ENCODE measurements around the gene LPAR3.

The LPAR3 gene

GRCh38 chr1:84795213-84795612 lies 97.8 kb downstream of the LPAR3 start:
- no peak for DNase-seq
- in situ Hi-C loops (cut with MboI; ENCODE audit: low pct_unique_long_range_greater_than_20kb, low sequenced_read_pairs) = loop anchor here (25.0 kb wide), 1 partner anchor 142 kb away; no protein-coding TSS in a partner anchor

GRCh38 chr1:84792421-84792820 lies 100.6 kb downstream of the LPAR3 start:
- in situ Hi-C loops (cut with MboI; ENCODE audit: low pct_unique_long_range_greater_than_20kb, low sequenced_read_pairs) = loop anchor here (25.0 kb wide), 1 partner anchor 145 kb away; no protein-coding TSS in a partner anchor
- no peak for DNase-seq

GRCh38 chr1:84789014-84789413 lies 104.0 kb downstream of the LPAR3 start:
- DNase-seq = no peak
- in situ Hi-C loops (cut with MboI; ENCODE audit: low pct_unique_long_range_greater_than_20kb, low sequenced_read_pairs) = loop anchor here (25.0 kb wide), 1 partner anchor 148 kb away; no protein-coding TSS in a partner anchor

DNA sequence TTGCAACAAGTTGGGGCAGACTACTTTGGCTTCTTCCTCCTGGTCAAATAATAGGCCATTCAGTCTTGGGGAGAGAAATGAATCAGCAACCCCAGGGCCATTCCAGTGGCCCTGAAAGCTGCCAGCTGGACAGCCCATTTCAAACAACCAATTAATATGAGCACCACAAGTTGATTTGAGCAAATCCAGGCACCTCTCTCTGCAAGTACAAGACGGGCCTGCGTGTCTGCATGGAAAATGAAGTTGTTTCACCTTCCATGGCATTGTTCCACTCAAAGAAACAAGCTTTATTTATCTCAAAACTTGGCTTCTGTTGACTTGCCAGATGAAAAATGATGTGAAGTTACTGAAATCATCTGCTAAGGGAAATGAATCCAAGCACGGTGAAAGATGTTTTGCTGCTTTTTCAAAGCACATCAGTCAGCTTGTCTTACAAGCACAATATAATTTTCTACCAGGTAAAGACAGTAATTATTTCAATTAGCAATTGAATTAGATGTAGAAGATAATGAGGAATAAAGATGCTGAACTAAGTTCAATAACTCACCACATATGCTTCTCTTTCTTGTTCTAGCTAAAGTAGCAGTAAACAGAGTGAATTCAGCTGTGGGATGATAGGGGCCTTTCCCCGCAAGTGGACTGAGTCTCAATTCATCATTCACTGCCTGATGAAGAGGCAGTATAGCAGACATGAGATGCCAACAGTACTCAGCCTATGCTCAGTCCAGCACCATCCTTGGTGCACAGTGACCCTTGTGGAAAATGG lies 107.6 kb downstream of the LPAR3 start:
- in situ Hi-C loops (cut with MboI; ENCODE audit: low pct_unique_long_range_greater_than_20kb, low sequenced_read_pairs) = loop anchor here (25.0 kb wide), 1 partner anchor 152 kb away; no protein-coding TSS in a partner anchor
- no peak for DNase-seq

DNA sequence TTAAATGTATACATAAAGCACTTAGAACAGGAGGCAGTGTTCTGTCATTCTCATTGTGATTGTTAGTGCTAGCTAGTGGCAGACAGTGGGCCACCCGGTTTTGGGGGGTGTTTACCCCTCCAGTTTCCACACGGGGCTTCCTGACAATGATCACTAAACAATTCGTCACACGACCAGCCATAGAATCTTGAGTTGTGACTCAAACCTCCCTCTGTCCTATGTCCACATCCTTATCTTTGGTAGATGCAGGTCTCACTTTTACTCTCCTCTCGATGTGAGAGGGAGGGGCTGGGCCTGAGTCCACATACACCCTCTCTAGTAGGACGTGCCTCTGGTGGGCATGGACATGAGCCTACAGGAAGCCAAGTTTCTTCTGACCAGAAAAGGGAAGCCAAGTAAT lies 110.1 kb downstream of the LPAR3 start:
- no peak for DNase-seq
- in situ Hi-C loops (cut with MboI; ENCODE audit: low pct_unique_long_range_greater_than_20kb, low sequenced_read_pairs) = loop anchor here (25.0 kb wide), 1 partner anchor 154 kb away; no protein-coding TSS in a partner anchor

DNA sequence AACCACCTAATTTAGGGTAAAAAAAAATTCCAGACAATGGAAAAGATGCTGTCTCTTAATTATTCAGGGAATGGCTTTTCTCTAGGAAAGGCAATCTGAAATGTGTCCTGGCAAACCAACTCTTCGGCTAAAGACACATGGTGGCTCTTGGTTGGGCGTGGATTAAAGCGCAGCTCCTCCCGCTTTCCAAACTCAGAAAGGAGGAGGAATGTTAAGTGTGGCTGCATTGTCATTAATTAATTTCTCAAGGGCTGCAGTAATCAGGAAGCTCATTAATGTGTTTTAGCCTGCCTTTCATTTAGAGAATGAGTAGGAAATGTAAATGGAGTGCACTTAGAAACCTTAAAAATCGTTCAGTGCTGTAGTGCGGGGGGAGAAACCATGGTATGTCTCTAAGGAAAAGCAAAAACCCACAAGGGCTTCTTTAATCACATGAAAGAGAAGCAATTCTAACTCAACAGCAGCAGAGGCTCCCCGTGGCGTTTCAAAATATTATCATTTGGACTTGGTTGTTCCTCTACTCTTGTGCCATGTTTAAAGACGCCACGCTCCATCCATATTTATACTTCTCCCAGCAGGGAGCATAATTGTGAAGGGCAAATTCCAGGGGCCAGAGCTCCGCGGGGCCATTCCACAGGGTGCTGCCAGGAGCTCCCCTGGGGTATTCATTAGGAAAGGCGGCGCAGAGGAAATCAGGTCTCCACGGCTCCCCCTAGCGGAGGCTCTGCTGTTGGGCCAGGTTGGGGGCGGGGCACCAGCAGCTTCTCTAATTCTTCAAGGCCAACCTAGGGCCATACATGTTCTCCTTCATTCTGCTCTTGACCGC lies 110.8 kb downstream of the LPAR3 start:
- peak; percentile 88 for DNase-seq
- in situ Hi-C loops (cut with MboI; ENCODE audit: low pct_unique_long_range_greater_than_20kb, low sequenced_read_pairs) = loop anchor here (25.0 kb wide), 1 partner anchor 155 kb away; no protein-coding TSS in a partner anchor

DNA sequence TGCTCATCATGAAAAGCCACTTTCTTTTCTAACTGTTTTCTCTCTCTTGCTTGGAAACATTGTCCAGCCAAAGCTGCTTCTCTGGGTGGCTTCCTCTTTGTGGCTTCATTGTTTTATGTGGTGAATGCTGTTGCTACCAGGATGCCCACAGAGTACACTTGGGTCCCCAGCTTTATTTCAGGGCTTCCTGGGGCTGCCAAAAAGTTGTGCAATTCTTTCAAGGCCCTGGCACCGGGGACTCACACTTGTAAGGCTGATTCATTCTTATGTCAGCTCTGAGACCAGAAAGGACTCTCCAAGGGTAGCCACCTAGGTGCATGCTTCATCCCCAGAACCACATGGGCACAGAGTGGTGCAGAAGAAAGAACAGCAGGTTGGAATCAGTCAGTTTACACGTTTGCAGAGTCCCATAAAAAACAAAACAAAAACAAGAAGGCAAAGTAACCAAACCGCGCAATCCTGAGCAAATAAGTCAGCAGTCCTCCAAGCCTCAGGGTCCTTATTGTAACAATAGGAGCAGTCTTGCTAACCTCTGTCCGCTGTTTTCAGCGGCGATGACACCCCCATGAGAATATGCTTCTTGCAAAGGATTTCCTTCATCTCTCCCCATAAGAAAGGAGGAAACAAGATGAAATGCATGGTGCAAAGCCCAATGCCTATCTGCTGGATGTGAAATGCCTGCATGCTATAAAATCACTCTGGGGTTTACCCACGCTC lies 112.8 kb downstream of the LPAR3 start:
- in situ Hi-C loops (cut with MboI; ENCODE audit: low pct_unique_long_range_greater_than_20kb, low sequenced_read_pairs) = loop anchor here (25.0 kb wide), 1 partner anchor 157 kb away; no protein-coding TSS in a partner anchor
- peak; percentile 82 for DNase-seq

DNA sequence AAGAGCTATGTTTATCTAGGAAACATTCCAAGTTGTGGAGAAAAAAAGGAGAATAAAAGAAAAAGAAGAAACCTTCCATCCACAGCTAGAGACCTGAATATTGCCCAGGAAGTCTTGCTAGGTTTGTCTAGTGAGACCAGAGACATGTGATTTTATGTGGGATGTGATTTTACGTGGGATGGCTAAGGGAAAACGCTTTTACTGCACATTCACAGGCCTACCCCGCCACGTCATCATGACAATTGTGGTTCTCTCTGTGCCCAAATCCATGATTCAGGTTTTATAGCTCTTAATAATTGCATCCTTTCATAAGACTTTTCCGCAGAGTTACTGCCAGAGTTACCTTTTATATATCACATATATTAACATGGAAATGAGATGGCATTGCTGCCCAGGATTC lies 116.4 kb downstream of the LPAR3 start:
- in situ Hi-C loops (cut with MboI; ENCODE audit: low pct_unique_long_range_greater_than_20kb, low sequenced_read_pairs) = loop anchor here (25.0 kb wide), 1 partner anchor 161 kb away; no protein-coding TSS in a partner anchor
- DNase-seq = no peak

DNA sequence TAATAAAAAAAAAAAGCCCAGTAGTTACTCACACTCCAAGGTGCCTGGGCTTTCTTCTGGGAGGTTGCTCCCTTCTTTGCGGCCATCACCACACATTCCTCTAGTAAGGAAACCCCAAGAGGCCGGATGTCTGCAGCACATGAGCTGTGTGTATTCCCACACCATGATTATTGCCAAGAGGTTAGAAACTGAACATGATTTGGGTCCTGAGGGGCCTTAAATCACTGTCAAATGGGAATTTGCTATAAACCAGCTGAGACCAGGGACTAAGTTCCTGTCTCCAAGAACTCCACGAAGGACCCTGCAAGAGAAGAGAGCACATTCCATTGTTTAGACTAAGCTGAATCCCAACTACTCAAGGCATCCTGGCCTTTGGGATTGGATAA lies 117.5 kb downstream of the LPAR3 start:
- DNase-seq = no peak
- in situ Hi-C loops (cut with MboI; ENCODE audit: low pct_unique_long_range_greater_than_20kb, low sequenced_read_pairs) = loop anchor here (25.0 kb wide), 1 partner anchor 162 kb away; no protein-coding TSS in a partner anchor

- in situ Hi-C loops (cut with MboI; ENCODE audit: low pct_unique_long_range_greater_than_20kb, low sequenced_read_pairs) = loop anchor here (25.0 kb wide), 4 partner anchors 162 to 838 kb away; partner anchors contain the start of gene PRKACB
- no peak for DNase-seq
Measured at GRCh38 chr1:84774669-84775534, 118.1 kb downstream of the LPAR3 start.

DNA sequence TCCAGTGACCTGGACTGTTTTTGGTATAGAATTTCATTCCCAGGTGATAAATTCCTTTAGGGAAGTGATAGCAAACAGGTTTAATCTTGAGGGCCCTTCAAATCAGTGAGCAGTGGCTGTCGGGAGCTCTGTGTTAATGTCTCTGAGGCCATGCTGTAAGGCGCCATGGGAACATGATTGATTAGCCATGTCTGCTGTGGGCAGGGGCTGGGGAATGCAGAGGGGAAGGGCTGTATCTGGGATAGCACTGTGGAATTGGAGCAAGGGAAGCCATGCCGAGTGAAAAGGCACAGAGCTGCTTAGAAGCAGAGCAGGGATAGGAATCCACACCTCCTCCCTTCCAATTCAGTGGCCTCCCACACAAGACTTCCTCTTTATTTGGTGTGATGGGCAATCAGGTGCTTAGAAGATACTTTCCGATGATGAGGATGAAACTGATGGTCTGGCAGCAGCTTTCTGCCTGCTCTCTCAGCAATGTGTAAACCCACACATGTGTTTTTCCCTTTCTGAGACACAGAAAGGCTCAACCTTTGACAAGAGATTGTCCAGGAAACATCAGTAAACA lies 119.0 kb downstream of the LPAR3 start:
- in situ Hi-C loops (cut with MboI; ENCODE audit: low pct_unique_long_range_greater_than_20kb, low sequenced_read_pairs) = loop anchor here (25.0 kb wide), 3 partner anchors 312 to 837 kb away; partner anchors contain the start of gene PRKACB
- DNase-seq = no peak

GRCh38 chr1:84773195-84773594 lies 119.8 kb downstream of the LPAR3 start:
- no peak for DNase-seq
- in situ Hi-C loops (cut with MboI; ENCODE audit: low pct_unique_long_range_greater_than_20kb, low sequenced_read_pairs) = loop anchor here (25.0 kb wide), 3 partner anchors 311 to 836 kb away; partner anchors contain the start of gene PRKACB

DNA sequence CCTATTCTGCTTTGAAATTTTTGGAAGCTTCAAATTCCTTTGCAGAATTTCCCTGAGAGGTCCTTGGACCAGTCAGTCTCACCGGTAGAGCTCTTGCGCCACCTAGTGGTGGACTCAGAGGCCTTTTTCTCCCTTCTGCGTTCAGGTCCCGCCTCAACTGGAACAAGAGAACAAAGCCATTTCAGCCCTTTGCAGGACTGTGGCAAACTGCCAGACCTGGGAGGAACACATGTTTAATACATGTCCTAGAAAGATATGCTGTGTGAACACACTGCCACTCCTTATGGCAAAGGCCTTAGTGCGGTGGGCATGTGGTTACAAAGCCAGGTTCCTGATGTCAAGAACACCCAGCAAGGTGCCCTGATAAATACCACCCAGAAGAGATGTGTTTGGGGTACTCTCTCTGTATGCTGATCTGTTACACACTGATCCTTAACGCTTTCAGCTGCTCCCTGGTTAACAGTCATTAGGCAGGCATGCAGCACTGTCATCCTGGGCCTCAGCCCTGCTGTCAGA lies 120.5 kb downstream of the LPAR3 start:
- in situ Hi-C loops (cut with MboI; ENCODE audit: low pct_unique_long_range_greater_than_20kb, low sequenced_read_pairs) = loop anchor here (25.0 kb wide), 3 partner anchors 310 to 835 kb away; partner anchors contain the start of gene PRKACB
- DNase-seq = peak; percentile 86

GRCh38 chr1:84771895-84772294 lies 121.1 kb downstream of the LPAR3 start:
- in situ Hi-C loops (cut with MboI; ENCODE audit: low pct_unique_long_range_greater_than_20kb, low sequenced_read_pairs) = loop anchor here (25.0 kb wide), 3 partner anchors 310 to 835 kb away; partner anchors contain the start of gene PRKACB
- no peak for DNase-seq

GRCh38 chr1:84770481-84770880 lies 122.5 kb downstream of the LPAR3 start:
- DNase-seq = no peak
- in situ Hi-C loops (cut with MboI; ENCODE audit: low pct_unique_long_range_greater_than_20kb, low sequenced_read_pairs) = loop anchor here (25.0 kb wide), 3 partner anchors 308 to 833 kb away; partner anchors contain the start of gene PRKACB

GRCh38 chr1:84769636-84770035 lies 123.4 kb downstream of the LPAR3 start:
- in situ Hi-C loops (cut with MboI; ENCODE audit: low pct_unique_long_range_greater_than_20kb, low sequenced_read_pairs) = loop anchor here (25.0 kb wide), 3 partner anchors 307 to 832 kb away; partner anchors contain the start of gene PRKACB
- DNase-seq = no peak

- in situ Hi-C loops (cut with MboI; ENCODE audit: low pct_unique_long_range_greater_than_20kb, low sequenced_read_pairs) = loop anchor here (25.0 kb wide), 3 partner anchors 306 to 831 kb away; partner anchors contain the start of gene PRKACB
- no peak for DNase-seq
Measured at GRCh38 chr1:84768634-84769033, 124.4 kb downstream of the LPAR3 start.

Measured in KBM-7 (cell line).